GM21367 (cell line): ENCODE measurements around the gene NIPSNAP3A.

ENCODE experiments used
- ATAC-seq: cut with Tn5 transposase; IDR thresholded peaks from one replicate; pipeline ENCODE4 v1.9.1; 2021; ENCODE audit not compliant: unreplicated experiment

Gene NIPSNAP3A

DNA sequence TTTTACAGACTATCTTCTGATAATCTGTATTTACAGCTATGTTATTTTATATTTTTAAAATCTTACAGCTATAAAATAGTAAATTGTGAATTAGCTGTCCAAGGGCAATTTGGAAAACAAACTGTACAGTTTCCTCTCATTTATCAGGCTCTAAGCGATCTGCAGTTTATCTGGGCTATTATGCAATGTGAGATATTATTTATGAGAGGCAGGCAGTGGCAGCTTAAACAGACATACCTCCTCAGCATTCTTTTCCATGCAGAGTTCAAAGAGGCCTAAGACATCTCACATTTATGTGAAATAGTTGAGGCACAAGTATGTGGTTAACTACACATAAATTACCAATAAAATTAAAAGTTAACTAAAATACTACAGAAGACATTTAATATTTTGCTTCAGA, 26.6 kb downstream of the NIPSNAP3A start:
- no peak for ATAC-seq

DNA sequence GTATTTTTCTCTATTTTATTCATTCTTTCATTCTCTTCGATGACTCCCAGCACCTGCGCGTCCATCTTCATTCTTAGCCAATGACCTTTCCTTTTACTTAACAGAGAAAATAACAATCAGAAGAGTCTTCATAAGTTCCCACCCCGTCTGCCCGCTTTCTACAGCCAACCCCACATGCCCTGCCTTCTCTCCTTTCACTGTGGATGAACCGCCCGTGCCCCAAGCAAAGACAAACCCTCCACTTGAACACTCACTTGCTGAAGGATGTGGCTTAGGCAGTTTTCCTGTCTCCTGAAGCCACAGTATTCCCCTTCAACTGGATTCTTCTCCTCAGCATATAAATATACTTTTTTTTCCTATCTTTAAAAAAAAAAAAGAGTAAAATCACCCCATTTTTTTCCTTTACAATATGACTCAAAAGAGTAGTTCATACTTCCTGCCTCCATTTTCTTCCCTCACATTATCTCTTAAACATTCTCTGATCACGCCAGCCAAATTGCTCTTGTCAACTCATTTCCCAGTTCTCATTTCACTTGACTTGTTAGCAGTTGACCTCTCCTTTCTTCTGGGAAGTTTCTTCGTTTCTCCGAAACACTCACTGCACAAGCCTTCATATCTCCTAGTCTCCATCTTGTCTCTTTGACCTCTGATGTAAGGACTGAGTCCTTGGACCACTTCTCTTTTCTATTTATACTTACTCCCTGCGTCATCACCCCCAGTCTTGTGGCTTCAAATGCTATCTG, 27.5 kb downstream of the NIPSNAP3A start:
- peak; percentile 86 for ATAC-seq

GRCh38 chr9:104775574-104775936, 28.1 kb downstream of the NIPSNAP3A start:
- ATAC-seq = peak; percentile 61

DNA sequence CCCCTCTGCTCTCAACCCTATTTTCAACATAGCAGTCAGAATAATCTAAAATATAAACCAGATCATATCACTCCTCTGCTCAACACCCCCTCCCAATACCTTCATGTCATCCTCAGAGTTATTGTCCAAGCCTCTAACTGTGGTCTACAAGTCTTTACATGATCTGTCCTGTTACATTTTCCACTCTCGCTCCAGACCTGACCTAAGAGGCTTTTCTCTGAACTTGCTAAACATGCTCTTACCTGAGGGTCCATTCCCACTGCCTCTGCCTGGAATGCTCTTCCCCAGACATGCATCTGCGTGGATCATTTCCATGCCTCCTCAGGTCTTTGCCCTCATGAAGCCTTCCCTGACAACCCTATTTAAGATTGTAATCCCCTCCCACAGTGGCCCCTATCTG, 28.5 kb downstream of the NIPSNAP3A start:
- peak; percentile 1 for ATAC-seq

DNA sequence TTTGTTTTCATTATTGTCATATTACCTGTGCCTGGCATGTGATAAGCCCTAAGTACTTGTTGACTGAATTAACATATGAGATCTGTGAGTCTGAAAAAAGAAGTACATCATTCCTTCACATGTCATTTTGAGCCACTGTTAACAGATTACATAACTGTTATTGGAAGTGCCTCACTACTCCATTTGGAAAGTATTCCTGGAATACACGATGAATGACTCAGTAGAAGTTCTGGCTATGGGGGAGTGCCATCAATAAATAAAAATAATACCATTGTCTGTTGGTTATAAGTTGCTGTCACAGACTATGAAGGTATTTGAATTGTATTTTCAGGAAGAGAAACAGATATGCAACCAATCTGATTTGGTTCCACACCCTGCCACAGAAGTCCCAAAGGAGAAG, 29.3 kb downstream of the NIPSNAP3A start:
- ATAC-seq = no peak

GRCh38 chr9:104778802-104779201, 31.3 kb downstream of the NIPSNAP3A start:
- ATAC-seq = no peak

DNA sequence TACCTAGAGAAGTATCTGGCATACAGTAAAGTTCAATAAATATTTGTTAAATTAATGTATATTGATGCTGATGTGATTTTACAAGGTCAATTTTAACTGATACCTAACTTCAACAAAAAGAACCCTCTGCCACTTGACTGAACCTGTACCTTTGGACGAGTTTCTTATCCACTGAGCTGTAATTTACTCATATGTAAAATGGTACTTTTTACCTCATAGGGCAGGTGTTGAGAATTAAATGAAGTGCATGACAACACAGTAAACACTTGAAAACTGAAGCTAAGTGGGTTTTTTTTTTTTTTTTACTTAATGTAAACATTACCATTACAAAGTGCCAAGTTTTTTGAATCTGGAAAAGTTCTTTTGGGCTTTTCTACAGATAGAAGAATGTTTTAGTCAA, 31.9 kb downstream of the NIPSNAP3A start:
- ATAC-seq = no peak

GRCh38 chr9:104779946-104780535, 32.6 kb downstream of the NIPSNAP3A start:
- ATAC-seq = no peak

GRCh38 chr9:104780796-104781395, 33.4 kb downstream of the NIPSNAP3A start:
- no peak for ATAC-seq

GRCh38 chr9:104783588-104783987, 36.1 kb downstream of the NIPSNAP3A start:
- no peak for ATAC-seq

- ATAC-seq = peak; percentile 68
These were observed 36.6 kb downstream of the NIPSNAP3A start for GRCh38 chr9:104784098-104784497.

GRCh38 chr9:104786293-104786692, 38.8 kb downstream of the NIPSNAP3A start:
- ATAC-seq = no peak

- ATAC-seq = no peak
These were observed 40.0 kb downstream of the NIPSNAP3A start for GRCh38 chr9:104787306-104788015.

- no peak for ATAC-seq
These were observed 40.8 kb downstream of the NIPSNAP3A start for GRCh38 chr9:104788251-104788650.

DNA sequence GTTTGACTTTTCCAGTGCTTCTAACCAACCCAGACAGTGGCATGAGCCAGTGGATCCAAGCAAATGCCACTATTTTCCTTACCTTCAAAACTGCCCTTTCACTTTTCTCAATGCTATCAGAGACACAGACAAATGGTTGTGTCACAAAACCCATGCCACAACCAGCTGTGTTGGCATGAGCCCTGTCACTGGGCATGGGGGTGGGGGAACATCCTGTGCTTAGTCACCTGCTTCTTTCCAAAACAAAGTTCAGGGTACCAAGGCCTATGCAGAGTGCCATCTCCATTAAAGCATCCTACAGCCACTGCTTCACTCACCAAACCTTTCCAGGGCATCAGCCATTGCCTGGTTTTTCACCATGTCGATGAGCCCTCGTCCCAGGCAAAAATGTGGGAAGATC, 46.6 kb downstream of the NIPSNAP3A start:
- no peak for ATAC-seq

- ATAC-seq = no peak
These were observed 47.6 kb downstream of the NIPSNAP3A start for GRCh38 chr9:104795082-104795481.

DNA sequence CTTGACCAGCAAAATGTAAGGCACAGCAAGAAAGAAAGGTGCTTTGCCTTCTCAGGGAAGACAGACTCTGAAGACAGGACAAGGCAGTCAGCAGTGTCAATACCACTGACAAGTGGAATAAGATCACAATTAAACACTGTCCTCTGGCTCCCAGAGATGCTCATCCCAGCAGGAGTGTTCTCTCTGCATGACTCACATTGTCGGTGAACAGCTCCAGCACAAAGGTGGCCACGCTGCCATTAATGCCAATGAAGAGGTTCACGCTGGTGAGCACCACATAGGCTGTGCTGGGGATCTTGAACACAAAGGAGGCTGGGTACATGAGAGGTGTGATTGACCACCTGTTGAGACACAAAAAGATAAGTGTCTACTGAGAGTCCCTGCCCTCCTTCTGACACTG, 48.4 kb downstream of the NIPSNAP3A start:
- no peak for ATAC-seq

- ATAC-seq = no peak
These were observed 50.9 kb downstream of the NIPSNAP3A start for GRCh38 chr9:104798209-104798995.

DNA sequence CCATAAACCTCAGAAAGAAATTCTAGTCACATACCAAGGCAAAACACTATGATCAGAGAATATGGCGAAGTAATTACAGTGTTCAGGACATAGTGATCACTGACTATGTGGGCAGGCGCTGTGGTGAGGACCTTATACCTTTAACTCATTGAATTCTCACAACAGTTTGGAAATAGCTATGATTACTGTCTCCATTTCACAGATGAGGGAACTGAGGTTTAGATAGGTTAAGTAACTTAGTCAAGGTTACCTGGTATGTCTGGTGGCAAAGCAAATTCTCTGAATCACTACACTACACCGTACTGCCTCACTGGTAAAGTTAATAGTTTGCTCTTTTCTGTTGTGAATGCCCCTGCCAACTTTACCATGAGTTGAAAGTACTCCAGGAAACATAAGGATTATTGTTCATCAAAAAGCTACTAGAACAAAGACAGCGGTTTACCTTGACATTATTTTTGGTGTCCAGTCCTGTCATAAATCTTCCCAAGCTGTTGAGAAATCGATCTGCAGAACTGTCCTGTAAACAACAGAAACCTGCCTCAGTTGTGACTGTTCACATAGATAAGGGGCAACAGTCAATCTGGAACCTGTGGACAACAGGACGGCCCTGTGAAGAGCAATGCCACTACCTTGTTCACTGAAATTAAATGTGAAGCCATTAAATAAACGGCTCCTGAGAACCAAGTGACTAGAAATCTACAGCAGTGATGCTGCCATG, 52.7 kb downstream of the NIPSNAP3A start:
- ATAC-seq = no peak

DNA sequence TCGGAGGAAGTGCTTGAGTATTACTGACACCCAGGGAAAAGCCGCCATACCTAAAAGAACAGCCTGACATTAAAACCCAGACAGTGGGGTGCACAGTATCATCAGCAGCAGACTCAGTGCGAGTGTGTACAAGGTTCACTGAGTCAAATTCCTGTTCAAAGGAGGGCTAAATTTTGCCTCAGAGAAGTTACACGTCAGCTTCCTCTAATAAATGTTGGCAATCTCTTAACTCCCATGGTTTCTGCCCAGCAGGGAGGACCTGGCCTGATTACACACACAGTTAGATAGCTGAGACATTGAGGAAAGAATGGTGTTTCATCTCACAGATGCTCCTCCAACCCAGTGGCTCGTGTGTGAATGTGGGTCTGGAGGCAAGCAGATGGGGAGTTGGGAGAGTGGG, 54.6 kb downstream of the NIPSNAP3A start:
- ATAC-seq = no peak
